Esophagus muscularis mucosa (tissue), 3 donors: Measurements from ENCODE around the gene CD151.

Source experiments
- CTCF ChIP-seq, 3 experiments: fragments of 200-600 bp in 2 of 3; fragments of 450-650 bp in 1 of 3; sonication (generic) in 2 of 3; IDR thresholded peaks; one replicate each; pipeline ENCODE4 v1.5.1; 2017 to 2019; ENCODE audit warnings: antibody characterized with exemption in 3 of 3, mild to moderate bottlenecking in 2 of 3, moderate library complexity in 1 of 3
- POLR2A ChIP-seq: fragments of 450-650 bp; IDR thresholded peaks from one replicate; pipeline ENCODE4 v1.6.1; 2017; ENCODE audit warnings: antibody characterized with exemption, moderate library complexity, mild to moderate bottlenecking, low read depth

GRCh38 chr11:862696-863022, 29.9 kb downstream of the CD151 start:
- no peak for TF ChIP-seq POLR2A
- TF ChIP-seq CTCF (IDR thresholded peaks at IDR 0.05), result no peak
